AG04450 (cell line): ENCODE results near the gene KLHL41. TPM values are rescaled to one million over a fixed set of nuclear protein-coding genes. Genes with fewer than 3 reads are reported as not detected.
"Not testable (repeated sequence)": the region's sequence is repeated elsewhere in the genome, so short reads cannot be mapped to it uniquely, and the experiment has no call there.

Experiments
- CTCF ChIA-PET: fragments of 300-600, 350-600 bp; formaldehyde crosslinking; extraction: SDS; loops from one replicate; lab custom pipeline; 2022; ENCODE audit warnings: antibody characterized with exemption, inconsistent platforms; lab: Charles Lee
- POLR2A ChIA-PET: fragments of 350-600 bp; formaldehyde crosslinking; extraction: SDS; loops from one replicate; lab custom pipeline; 2021; ENCODE audit warnings: antibody characterized with exemption, inconsistent platforms; lab: Yijun Ruan, JAX
- DNase-seq: peaks from one replicate; pipeline ENCODE4 v3.0.0-alpha.2; 2011; ENCODE audit warnings: low read depth, low spot score
- H3K27ac ChIP-seq: one replicate; pipeline ENCODE4 v1.5.1; 2012; ENCODE audit warnings: low read depth, low read length, control low read depth
- H3K27me3 ChIP-seq: one replicate; pipeline ENCODE4 v1.6.0; 2012; ENCODE audit warnings: low read length; ENCODE audit not compliant: control insufficient read depth, insufficient read depth
- H3K4me3 ChIP-seq: 2 replicates; pipeline ENCODE4 v1.5.1; 2011; ENCODE audit warnings: mild to moderate bottlenecking, low read depth, low read length, control low read depth
- H3K9me3 ChIP-seq: 2 replicates; pipeline ENCODE4 v1.5.1; 2012; ENCODE audit warnings: low read length; ENCODE audit not compliant: control insufficient read depth, insufficient read depth
- polyA plus RNA-seq: library from polyadenylated mRNA; depleted of rRNA; stranded (reverse); fragments of >200 nt; gene quantifications from 2 replicates; pipeline ENCODE4 v1.2.3, GENCODE V29; 2011
- TF ChIP-seq, protein P1 (sequence below): IDR thresholded peaks from 2 replicates; pipeline ENCODE4 v1.5.1; 2011; ENCODE audit warnings: low read depth, low read length, control low read depth, inconsistent platforms

Gene KLHL41
- polyA plus RNA-seq, 1 experiment, result 0.22 TPM

DNA sequence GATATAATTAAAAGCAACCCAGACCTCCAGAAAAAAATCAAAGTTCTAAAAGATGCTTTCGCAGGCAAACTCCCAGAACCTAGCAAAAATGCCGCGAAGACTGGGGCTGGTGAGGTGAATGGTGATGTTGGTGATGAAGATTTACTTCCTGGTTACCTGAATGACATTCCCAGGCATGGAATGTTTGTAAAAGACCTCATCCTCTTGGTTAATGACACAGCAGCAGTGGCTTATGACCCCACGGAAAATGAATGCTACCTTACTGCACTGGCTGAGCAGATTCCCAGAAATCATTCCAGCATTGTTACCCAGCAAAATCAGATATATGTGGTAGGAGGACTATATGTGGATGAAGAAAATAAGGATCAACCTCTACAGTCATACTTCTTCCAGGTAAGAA, 994 bp downstream of the KLHL41 start:
- ChIA-PET CTCF (no interaction called here), POLR2A (no interaction called here)
- H3K9me3 ChIP-seq, result peaks cover 5% of the 10 kb centered on the region; the same call in 1 of the 2 replicates
- no peak for DNase-seq
- no peak overlapping the region for H3K4me3 ChIP-seq
- no peak overlapping the region for H3K27ac ChIP-seq
- TF ChIP-seq, protein P1, sequence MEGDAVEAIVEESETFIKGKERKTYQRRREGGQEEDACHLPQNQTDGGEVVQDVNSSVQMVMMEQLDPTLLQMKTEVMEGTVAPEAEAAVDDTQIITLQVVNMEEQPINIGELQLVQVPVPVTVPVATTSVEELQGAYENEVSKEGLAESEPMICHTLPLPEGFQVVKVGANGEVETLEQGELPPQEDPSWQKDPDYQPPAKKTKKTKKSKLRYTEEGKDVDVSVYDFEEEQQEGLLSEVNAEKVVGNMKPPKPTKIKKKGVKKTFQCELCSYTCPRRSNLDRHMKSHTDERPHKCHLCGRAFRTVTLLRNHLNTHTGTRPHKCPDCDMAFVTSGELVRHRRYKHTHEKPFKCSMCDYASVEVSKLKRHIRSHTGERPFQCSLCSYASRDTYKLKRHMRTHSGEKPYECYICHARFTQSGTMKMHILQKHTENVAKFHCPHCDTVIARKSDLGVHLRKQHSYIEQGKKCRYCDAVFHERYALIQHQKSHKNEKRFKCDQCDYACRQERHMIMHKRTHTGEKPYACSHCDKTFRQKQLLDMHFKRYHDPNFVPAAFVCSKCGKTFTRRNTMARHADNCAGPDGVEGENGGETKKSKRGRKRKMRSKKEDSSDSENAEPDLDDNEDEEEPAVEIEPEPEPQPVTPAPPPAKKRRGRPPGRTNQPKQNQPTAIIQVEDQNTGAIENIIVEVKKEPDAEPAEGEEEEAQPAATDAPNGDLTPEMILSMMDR, result no peak
- H3K27me3 ChIP-seq, result no peaks in the 10 kb centered on the region

DNA sequence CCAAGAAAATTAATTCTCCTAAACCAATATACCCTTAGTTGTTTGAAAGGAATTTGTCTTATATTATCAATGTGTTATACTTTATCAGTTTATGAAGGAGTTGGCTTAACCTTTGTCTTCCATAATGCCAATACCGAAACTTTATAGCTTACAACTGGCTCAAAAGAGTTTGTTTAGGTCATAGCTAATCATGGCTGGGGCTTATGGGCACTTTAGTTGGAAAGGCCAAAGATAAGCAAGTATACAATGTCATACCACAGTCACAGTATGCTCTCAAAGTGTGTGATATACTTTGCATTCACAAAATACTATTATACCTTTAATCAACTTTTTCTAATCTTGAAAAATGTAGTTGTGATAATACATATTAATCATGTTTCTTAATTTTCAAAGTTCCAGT, 2.3 kb downstream of the KLHL41 start:
- Histone ChIP-seq H3K4me3 (no peak overlapping the region), H3K27ac (no peak overlapping the region), H3K27me3 (no peaks in the 10 kb centered on the region), H3K9me3 (peaks cover 3% of the 10 kb centered on the region; the same call in 1 of the 2 replicates)
- DNase-seq, result no peak
- ChIA-PET CTCF (interaction anchor here (1.3 kb wide), 1 partner anchor 16 kb away, joined by 5 read pairs; no protein-coding TSS in a partner anchor), POLR2A (no interaction called here)
- TF ChIP-seq, protein P1, result no peak

DNA sequence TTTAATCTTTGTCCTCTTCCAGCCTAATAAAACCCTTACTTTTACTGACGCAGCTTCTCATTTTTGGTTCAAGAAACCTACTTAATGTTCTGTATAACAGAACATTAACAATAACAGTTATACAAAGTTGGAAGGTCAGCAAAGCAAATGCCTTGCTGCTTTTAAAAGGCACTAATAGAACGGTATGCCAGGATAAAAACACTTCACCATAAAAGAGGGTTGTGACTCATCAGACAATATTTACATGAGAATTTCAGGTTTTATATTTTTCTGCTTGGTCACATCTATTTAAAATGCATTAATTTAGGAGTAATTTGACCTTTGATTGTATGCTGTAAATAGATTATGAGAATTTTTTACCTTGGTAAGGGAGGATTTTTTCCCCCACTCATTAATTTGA, 3.0 kb downstream of the KLHL41 start:
- H3K9me3 ChIP-seq, result peaks cover 3% of the 10 kb centered on the region; the same call in 1 of the 2 replicates
- H3K4me3 ChIP-seq, result no peak overlapping the region
- POLR2A ChIA-PET, result no interaction called here
- TF ChIP-seq, protein P1, result no peak
- CTCF ChIA-PET, result interaction anchor here (1.3 kb wide), 1 partner anchor 16 kb away, joined by 5 read pairs; no protein-coding TSS in a partner anchor
- no peak overlapping the region for H3K27ac ChIP-seq
- no peak for DNase-seq
- no peaks in the 10 kb centered on the region for H3K27me3 ChIP-seq

DNA sequence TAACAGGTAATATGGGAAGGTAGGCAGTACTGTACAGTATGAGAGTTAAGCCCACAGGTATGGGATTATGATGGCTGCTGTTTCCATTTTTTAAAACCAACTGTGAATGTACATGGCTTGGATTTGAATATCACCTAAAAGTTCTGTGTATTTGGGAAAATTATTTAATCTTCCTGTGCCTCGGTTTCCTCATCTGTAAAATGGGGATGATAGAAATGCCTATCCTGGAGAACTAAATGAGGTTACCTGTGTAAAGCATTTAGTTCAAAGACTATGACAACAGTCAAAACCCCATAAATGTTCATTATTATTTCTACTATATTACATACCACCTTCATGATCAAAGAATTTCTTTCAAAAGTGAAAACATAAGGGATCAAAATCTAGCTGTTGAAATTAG, 3.6 kb downstream of the KLHL41 start:
- no peak overlapping the region for H3K27ac ChIP-seq
- TF ChIP-seq, protein P1, result no peak
- POLR2A ChIA-PET, result no interaction called here
- H3K4me3 ChIP-seq, result no peak overlapping the region
- CTCF ChIA-PET, result interaction anchor here (1.7 kb wide), 1 partner anchor 15 kb away, joined by 6 read pairs; no protein-coding TSS in a partner anchor
- DNase-seq, result no peak
- no peaks in the 10 kb centered on the region for H3K27me3 ChIP-seq
- H3K9me3 ChIP-seq, result peaks cover 2% of the 10 kb centered on the region; the same call in 1 of the 2 replicates

DNA sequence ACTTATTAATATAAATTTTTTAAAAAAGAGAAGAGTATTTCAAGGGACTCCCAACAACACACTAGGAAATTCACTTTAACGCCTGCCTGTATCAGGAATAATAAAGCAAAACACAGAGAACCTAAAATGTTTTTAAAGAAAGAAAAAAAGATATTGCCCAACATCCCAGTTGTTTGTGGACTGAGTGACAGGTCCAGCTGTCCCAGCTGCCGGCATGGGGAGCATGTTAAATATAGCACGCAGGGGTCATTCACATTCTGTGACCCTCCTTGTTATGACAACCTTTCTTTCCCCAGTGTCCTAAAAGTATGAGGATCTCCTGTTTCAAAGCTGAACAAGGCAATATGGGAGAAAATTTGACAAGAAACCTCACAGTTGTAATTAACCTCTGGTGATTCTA, 4.4 kb downstream of the KLHL41 start:
- TF ChIP-seq, protein P1, result no peak
- CTCF ChIA-PET, result interaction anchor here (1.7 kb wide), 1 partner anchor 14 kb away, joined by 6 read pairs; no protein-coding TSS in a partner anchor
- no peak overlapping the region for H3K27ac ChIP-seq
- H3K4me3 ChIP-seq, result no peak overlapping the region
- no peak for DNase-seq
- H3K9me3 ChIP-seq, result no peaks in the 10 kb centered on the region
- POLR2A ChIA-PET, result no interaction called here
- no peaks in the 10 kb centered on the region for H3K27me3 ChIP-seq

DNA sequence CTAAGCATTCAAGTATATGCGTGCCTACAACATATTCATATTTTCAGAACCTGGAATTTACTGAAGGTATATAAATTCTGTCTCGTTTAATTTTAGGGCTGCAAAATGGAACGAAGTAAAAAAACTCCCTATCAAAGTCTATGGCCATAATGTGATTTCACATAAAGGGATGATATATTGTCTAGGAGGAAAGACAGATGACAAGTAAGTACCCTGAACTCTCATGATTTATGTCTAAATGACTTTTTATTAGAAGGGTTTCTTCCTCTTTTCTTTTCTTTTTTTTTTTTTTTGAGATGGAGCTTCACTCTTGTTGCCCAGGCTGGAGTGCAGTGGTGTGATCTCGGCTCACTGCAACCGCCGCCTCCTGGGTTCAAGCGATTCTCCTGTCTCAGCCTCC, 5.3 kb downstream of the KLHL41 start:
- not testable (repeated sequence) for H3K9me3 ChIP-seq, H3K27me3 ChIP-seq, H3K27ac ChIP-seq, H3K4me3 ChIP-seq, DNase-seq
- POLR2A ChIA-PET, result interaction anchor here (0.6 kb wide), 1 partner anchor 284 kb away, joined by 4 read pairs; the partner anchor contains the start of gene SSB
- CTCF ChIA-PET, result interaction anchor here (1.7 kb wide), 1 partner anchor 13 kb away, joined by 6 read pairs; no protein-coding TSS in a partner anchor

DNA sequence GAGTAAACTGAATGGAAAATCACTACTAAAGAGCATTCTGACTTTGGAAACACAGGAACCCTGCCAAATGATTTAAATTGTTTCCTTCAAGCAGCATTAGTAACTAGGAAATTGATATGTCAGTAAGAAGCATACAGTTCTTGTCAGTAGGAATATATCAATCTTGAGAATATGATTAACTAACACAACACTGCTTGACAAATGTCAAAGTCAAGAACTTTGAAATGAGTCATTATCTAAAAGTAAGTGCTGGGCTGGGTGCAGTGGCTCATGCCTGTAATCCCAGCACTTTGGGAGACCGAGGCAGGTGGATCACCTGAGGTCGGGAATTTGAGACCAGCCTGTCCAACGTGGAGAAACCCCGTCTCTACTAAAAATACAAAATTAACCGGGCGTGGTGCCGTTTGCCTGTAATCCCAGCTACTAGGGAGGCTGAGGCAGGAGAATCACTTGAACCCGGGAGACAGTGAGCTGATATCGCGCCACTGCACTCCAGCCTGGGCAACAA, 7.0 kb downstream of the KLHL41 start:
- DNase-seq, H3K9me3 ChIP-seq, H3K4me3 ChIP-seq, H3K27ac ChIP-seq, H3K27me3 ChIP-seq, POLR2A ChIA-PET: not testable (repeated sequence)
- CTCF ChIA-PET, result interaction anchor here (1.1 kb wide), 1 partner anchor 12 kb away, joined by 4 read pairs; no protein-coding TSS in a partner anchor
